ENCODE results near the gene PRODH2.
A peak's percentile ranks its signal among the peaks of the same experiment; 100 is the strongest.

PRODH2 gene

GRCh38 chr19:35755550-35756376 is 56.9 kb downstream of the PRODH2 start:
- DNase-seq = peak; percentile 47

DNA sequence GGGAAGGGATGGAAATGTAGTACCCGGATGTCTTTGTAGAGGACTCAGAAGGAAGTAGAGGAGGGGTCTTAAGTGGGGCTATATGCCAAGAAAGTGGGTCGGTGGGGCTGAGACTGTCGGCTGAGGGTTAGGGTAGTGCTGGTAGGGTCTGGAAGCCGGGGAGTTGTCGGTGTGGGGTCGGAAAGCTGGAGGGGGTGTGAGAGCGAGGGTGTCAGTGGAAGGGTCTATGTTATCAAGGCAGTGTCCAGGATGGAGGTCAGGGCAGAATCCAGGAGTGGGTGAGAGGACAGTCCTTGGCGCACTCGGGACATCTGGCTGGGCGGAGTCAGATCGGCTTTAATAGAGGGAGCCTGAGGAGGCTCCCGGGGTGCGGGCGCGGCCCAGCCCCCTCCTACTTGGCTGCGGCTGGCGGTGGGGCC is 57.5 kb downstream of the PRODH2 start:
- no peak for DNase-seq

DNA sequence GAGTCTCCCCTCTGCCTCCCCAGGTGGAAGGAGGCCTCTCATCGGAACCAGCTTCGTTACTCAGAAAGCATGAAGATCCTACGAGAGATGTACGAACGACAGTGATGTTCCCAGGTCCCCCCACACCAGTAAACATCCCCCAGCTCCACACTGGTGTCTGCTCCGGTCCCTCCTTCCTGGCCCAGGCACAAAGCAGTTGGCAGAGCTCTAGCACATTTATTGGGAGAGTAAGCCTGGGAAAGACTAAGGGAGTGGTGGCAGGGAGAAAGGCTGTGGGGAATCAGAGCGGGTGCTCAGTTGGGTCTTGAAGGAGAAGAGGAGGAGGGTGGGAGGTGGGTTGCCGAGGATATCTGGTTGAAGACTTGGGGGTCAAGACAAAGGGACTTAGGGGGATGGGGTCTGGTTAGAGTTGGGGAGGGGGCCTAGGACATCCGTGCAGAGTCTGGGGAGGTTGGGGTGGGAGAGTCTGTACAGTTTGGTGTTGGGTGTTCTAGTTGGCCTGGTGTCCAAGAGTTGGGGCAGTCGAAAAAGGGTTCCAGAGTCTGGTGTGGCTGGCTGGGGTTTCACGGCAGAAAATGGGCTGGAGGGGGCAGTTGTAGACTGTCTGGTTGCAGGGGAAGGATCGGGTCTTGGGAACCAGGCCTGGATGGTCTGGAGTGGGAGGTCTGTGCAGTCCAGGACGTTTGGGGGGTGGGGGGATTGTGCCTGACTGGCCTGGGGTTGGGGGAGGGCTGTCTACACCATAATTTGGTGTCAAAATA is 58.1 kb downstream of the PRODH2 start:
- no peak for DNase-seq

GRCh38 chr19:35753634-35754369 is 58.8 kb downstream of the PRODH2 start:
- DNase-seq = no peak

DNA sequence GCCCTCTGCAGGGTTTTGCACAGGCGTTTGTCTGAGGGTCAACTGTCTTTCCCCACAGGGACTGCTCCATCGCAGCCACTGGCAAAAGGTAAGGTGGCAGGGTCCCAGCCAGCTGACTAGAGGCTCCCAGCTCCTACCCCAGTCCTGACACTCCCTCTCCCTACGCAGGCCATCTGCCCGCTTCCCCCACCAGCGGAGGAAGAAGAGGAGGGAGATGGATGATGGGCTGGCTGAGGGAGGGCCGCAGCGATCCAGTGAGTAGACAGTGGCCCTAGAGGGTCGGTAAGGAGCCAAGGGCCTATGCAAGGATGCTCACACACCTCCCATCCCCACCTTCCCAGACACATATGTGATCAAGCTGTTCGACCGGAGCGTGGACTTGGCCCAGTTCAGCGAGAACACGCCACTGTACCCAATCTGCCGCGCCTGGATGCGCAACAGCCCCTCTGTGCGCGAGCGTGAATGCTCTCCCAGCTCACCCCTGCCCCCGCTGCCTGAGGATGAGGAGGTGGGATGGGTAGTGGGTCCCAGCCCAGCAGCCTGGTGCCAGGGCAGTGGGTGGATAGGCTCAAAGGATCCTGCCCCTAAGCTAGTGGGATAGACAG is 59.8 kb downstream of the PRODH2 start:
- no peak for DNase-seq

- no peak for DNase-seq
These were observed 60.6 kb downstream of the PRODH2 start for GRCh38 chr19:35751839-35752745.

DNA sequence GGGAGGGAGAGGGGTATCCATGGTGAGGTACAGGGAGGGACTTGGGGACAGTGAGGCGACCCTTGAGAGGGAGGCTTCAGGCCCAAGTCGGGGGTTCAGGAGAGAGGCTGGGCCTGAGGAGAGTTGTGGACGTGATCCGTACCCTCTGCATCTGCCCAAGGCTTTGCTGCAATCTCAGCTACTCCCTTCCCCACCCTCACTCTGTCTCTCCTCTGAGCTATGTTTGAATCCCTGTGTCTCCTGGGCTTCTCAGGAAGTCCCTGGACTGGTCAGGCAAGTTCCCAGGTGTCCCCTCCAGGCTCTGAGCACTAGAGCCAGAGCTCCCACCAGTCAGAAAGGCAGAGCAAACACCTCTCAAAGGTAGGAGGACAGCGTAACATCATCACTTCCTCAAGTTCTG is 62.5 kb downstream of the PRODH2 start:
- DNase-seq = no peak
